Measurements from ENCODE around the gene HTR3E.

DNA sequence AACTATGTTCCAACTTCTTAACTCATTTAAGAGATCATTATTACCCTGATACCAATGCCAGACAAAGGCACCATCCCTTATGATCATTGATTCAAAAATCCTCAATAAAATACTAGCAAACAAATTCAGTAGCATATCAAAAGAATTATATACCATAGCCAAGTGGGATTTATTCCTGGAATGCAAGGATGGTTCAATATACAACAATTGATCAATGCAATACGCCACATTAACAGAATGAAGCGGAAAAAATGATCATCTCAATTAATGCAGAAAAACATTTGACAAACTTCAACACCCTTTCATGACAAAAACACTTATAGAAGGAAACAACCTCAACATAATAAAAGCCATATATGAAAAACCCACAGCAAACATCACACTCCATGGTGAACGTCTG, 4.7 kb upstream of the HTR3E start:
- TF ChIP-seq, protein P1, sequence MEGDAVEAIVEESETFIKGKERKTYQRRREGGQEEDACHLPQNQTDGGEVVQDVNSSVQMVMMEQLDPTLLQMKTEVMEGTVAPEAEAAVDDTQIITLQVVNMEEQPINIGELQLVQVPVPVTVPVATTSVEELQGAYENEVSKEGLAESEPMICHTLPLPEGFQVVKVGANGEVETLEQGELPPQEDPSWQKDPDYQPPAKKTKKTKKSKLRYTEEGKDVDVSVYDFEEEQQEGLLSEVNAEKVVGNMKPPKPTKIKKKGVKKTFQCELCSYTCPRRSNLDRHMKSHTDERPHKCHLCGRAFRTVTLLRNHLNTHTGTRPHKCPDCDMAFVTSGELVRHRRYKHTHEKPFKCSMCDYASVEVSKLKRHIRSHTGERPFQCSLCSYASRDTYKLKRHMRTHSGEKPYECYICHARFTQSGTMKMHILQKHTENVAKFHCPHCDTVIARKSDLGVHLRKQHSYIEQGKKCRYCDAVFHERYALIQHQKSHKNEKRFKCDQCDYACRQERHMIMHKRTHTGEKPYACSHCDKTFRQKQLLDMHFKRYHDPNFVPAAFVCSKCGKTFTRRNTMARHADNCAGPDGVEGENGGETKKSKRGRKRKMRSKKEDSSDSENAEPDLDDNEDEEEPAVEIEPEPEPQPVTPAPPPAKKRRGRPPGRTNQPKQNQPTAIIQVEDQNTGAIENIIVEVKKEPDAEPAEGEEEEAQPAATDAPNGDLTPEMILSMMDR (conservative IDR thresholded peaks at IDR 0.05; ENCODE audit: low read depth, low read length), result no peak
- no peak for TF ChIP-seq EZH2phosphoT487 (IDR thresholded peaks at IDR 0.05; ENCODE audit: borderline replicate concordance, low read length)
- no peak for TF ChIP-seq EZH2 (IDR thresholded peaks at IDR 0.05; ENCODE audit: low read length, unreplicated experiment)

All from PC-3 (cell line).